Measurements from ENCODE around the gene PARM1.

- TF ChIP-seq POLR2A (IDR thresholded peaks at IDR 0.05; ENCODE audit: low read depth, low read length) (no peak), POLR2AphosphoS5 (IDR thresholded peaks at IDR 0.05; ENCODE audit: low read depth, low read length) (no peak)
These were observed 6.9 kb upstream of the PARM1 start for GRCh38 chr4:74926007-74926406.

All from GM12892 (cell line).